ENCODE measurements around the gene POU2F1.

POU2F1 gene

GRCh38 chr1:167184081-167184480, 36.6 kb upstream of the POU2F1 start:
- TF ChIP-seq, protein P1, sequence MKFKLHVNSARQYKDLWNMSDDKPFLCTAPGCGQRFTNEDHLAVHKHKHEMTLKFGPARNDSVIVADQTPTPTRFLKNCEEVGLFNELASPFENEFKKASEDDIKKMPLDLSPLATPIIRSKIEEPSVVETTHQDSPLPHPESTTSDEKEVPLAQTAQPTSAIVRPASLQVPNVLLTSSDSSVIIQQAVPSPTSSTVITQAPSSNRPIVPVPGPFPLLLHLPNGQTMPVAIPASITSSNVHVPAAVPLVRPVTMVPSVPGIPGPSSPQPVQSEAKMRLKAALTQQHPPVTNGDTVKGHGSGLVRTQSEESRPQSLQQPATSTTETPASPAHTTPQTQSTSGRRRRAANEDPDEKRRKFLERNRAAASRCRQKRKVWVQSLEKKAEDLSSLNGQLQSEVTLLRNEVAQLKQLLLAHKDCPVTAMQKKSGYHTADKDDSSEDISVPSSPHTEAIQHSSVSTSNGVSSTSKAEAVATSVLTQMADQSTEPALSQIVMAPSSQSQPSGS (tag by site-specific recombination; IDR thresholded peaks at IDR 0.05; ENCODE audit: low read depth) = 0 out of 2 replicates have a peak, but pooled peaks have one; percentile 4
- TF ChIP-seq ZBTB20 (tag by site-specific recombination; IDR thresholded peaks at IDR 0.05) = no peak
- ChIA-PET POLR2A (no interaction called here), CTCF (interaction anchor here (1.1 to 1.3 kb wide), 3 partner anchors 32 to 115 kb away, joined by 3 to 6 read pairs (median 3); partner anchors contain the start of gene POU2F1)
- H3K9me3 ChIP-seq (ENCODE audit: control insufficient read depth, insufficient read depth, low read depth, low read length) = no peaks in the 10 kb centered on the region
- no peaks in the 10 kb centered on the region for H3K36me3 ChIP-seq (ENCODE audit: control insufficient read depth in 2 of 2, insufficient read depth in 1 of 2, low read length in 2 of 2)
- no peaks in the 10 kb centered on the region for H3K4me1 ChIP-seq (ENCODE audit: control insufficient read depth, insufficient read depth, low read length)
- no peak overlapping the region for H3K4me3 ChIP-seq (ENCODE audit: low read depth, low read length)
- no peak overlapping the region for H3K27ac ChIP-seq (ENCODE audit: extremely low read depth, low read depth, low read length)

DNA sequence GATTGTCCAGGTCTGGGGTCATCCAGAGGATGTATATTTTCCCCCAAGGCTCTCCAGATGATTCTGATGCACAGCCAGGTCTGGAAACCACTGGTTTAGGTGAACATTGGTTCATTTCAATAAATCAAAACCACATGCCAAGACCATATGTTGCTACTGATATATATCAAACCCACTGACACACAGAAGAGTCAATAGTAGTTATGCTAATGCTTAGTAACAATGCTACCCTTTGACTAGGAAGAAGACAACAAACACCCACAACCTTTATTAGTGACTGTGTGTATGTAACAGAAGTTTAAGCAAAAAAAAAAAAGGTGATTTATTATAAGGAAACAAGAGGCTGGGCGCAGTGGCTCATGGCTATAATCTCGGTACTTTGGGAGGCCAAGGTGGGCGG, 35.6 kb upstream of the POU2F1 start:
- H3K9me3 ChIP-seq (ENCODE audit: control insufficient read depth, insufficient read depth, low read depth, low read length) = no peaks in the 10 kb centered on the region
- POLR2A ChIA-PET = no interaction called here

More for the DNA sequence above, 35.6 kb upstream of the POU2F1 start:
- no peak overlapping the region for H3K4me3 ChIP-seq (ENCODE audit: low read depth, low read length)
- CTCF ChIA-PET = interaction anchor here (1.1 to 1.3 kb wide), 3 partner anchors 33 to 116 kb away, joined by 3 to 6 read pairs (median 3); partner anchors contain the start of gene POU2F1
- H3K4me1 ChIP-seq (ENCODE audit: control insufficient read depth, insufficient read depth, low read length) = no peaks in the 10 kb centered on the region
- no peaks in the 10 kb centered on the region for H3K36me3 ChIP-seq (ENCODE audit: control insufficient read depth in 2 of 2, insufficient read depth in 1 of 2, low read length in 2 of 2)
- H3K27ac ChIP-seq (ENCODE audit: extremely low read depth, low read depth, low read length) = no peak overlapping the region
- TF ChIP-seq ZNF146 (tag by site-specific recombination; IDR thresholded peaks at IDR 0.05) (no peak), OSR2 (tag by site-specific recombination; IDR thresholded peaks at IDR 0.05) (no peak), ZNF221 (tag by site-specific recombination; IDR thresholded peaks at IDR 0.05; ENCODE audit: borderline replicate concordance) (no peak), ZFP37 (tag by site-specific recombination; IDR thresholded peaks at IDR 0.05) (no peak), ZNF174 (tag by site-specific recombination; IDR thresholded peaks at IDR 0.05) (no peak), ZNF18 (tag by site-specific recombination; IDR thresholded peaks at IDR 0.05) (no peak), ZNF169 (tag by site-specific recombination; IDR thresholded peaks at IDR 0.05) (no peak), ZNF76 (tag by site-specific recombination; IDR thresholded peaks at IDR 0.05; ENCODE audit: borderline replicate concordance, low read depth) (no peak), ZNF37A (tag by site-specific recombination; IDR thresholded peaks at IDR 0.05) (no peak), MZF1 (tag by site-specific recombination; IDR thresholded peaks at IDR 0.05; ENCODE audit: borderline replicate concordance) (no peak), MYNN (tag by site-specific recombination; IDR thresholded peaks at IDR 0.05; ENCODE audit: borderline replicate concordance) (no peak), ZNF600 (tag by site-specific recombination; IDR thresholded peaks at IDR 0.05) (no peak), ZNF670 (tag by site-specific recombination; IDR thresholded peaks at IDR 0.05; ENCODE audit: low read depth) (no peak), MEIS1 (CRISPR knock-in tag; IDR thresholded peaks at IDR 0.05; ENCODE audit: borderline replicate concordance) (no peak), ZFP3 (tag by site-specific recombination; IDR thresholded peaks at IDR 0.05; ENCODE audit: low read depth) (no peak), ZNF791 (tag by site-specific recombination; IDR thresholded peaks at IDR 0.05) (no peak)
- TF ChIP-seq, protein P2, sequence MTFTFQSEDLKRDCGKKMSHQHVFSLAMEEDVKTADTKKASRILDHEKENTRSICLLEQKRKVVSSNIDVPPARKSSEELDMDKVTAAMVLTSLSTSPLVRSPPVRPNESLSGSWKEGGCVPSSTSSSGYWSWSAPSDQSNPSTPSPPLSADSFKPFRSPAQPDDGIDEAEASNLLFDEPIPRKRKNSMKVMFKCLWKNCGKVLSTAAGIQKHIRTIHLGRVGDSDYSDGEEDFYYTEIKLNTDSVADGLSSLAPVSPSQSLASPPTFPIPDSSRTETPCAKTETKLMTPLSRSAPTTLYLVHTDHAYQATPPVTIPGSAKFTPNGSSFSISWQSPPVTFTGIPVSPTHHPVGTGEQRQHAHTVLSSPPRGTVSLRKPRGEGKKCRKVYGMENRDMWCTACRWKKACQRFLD (tag by site-specific recombination; IDR thresholded peaks at IDR 0.05) = no peak
- TF ChIP-seq, protein P3, sequence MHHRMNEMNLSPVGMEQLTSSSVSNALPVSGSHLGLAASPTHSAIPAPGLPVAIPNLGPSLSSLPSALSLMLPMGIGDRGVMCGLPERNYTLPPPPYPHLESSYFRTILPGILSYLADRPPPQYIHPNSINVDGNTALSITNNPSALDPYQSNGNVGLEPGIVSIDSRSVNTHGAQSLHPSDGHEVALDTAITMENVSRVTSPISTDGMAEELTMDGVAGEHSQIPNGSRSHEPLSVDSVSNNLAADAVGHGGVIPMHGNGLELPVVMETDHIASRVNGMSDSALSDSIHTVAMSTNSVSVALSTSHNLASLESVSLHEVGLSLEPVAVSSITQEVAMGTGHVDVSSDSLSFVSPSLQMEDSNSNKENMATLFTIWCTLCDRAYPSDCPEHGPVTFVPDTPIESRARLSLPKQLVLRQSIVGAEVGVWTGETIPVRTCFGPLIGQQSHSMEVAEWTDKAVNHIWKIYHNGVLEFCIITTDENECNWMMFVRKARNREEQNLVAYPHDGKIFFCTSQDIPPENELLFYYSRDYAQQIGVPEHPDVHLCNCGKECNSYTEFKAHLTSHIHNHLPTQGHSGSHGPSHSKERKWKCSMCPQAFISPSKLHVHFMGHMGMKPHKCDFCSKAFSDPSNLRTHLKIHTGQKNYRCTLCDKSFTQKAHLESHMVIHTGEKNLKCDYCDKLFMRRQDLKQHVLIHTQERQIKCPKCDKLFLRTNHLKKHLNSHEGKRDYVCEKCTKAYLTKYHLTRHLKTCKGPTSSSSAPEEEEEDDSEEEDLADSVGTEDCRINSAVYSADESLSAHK (tag by site-specific recombination; IDR thresholded peaks at IDR 0.05) = no peak
- TF ChIP-seq, protein P1 (tag by site-specific recombination; IDR thresholded peaks at IDR 0.05; ENCODE audit: low read depth) = no peak

Data from HEK293 (cell line).